Right cardiac atrium (tissue), 5 donors: ENCODE measurements around the gene CLEC7A. TPM values are rescaled to one million over a fixed set of nuclear protein-coding genes. Genes with fewer than 3 reads are reported as not detected.

Experiments used
- ATAC-seq, 2 donors: fragments of 200-7000 bp; cut with Tn5 transposase; one replicate each; pipeline versions ENCODE4 v1.8.0 to v1.9.1; 2020; ENCODE audit warnings: moderate library complexity in 2 of 2, mild to moderate bottlenecking in 1 of 2
- DNase-seq, 3 donors: peaks; one replicate each; pipeline ENCODE4 v3.0.0-alpha.2; 2020
- H3K27ac ChIP-seq: one replicate; pipeline ENCODE4 v1.5.1; 2013; ENCODE audit warnings: mild to moderate bottlenecking, low read length, control low read depth, moderate library complexity
- H3K27me3 ChIP-seq: one replicate; pipeline ENCODE4 v1.6.1; 2013; ENCODE audit not compliant: control insufficient read depth, insufficient read depth
- H3K4me1 ChIP-seq: one replicate; pipeline ENCODE4 v1.6.1; 2013; ENCODE audit warnings: low read length; ENCODE audit not compliant: control insufficient read depth, insufficient read depth
- H3K4me3 ChIP-seq: one replicate; pipeline ENCODE4 v1.5.1; 2013; ENCODE audit warnings: low read length, control low read depth
- H3K9me3 ChIP-seq: one replicate; pipeline ENCODE4 v1.6.1; 2013; ENCODE audit warnings: low read length; ENCODE audit not compliant: control insufficient read depth
- WGBS: extraction: QIAGEN DNeasy Blood & Tissue Kit; methylation state at CpG from one replicate; pipeline ENCODE4 v1.1.7; 2013; 5-methylcytosine and 5-hydroxymethylcytosine counted together
- intact Hi-C, 4 donors: fragments of 100-400 bp; cut with DNase I; formaldehyde crosslinking; loops; one replicate each; pipeline versions ENCODE4 v1.11.0 to v1.14.0; 2022 to 2023
- long read RNA-seq, 4 donors: library from polyadenylated mRNA; unstranded; transcript quantifications; one replicate each; pipeline ENCODE4 v2.0.0, GENCODE V29; 2020 to 2021
- polyA plus RNA-seq: library from polyadenylated mRNA; stranded (reverse); fragments of 200-250 nt; gene quantifications from one replicate; pipeline ENCODE4 v1.2.3, GENCODE V29; 2013
- total RNA-seq, 4 donors: library from RNA; stranded (reverse); fragmentation: NEBNext Ultra II Directional; extraction: Animal tissue kit (Norgen Biotek cat#: 25700); gene quantifications; one replicate each; pipeline ENCODE4 v1.2.1, GENCODE V29; 2021
- donor health status: healthy with polysubstance abuse.
- donor health status: DM: no; HTN: yes; CAD: no.
- donor health status: DM: no; HTN: no; CAD: no.
- donor health status: DM: no; HTN: yes; CAD: no; lungs with severe emphysema.
- donor health status: DM: yes; HTN: yes; CAD: no.

CLEC7A gene
- 10 to 100 TPM in 2 of 4 donors, 1 to 10 TPM in 2; 4.8 to 14.9 (median 10.8) TPM for total RNA-seq
- polyA plus RNA-seq: 2.4 TPM
- long read RNA-seq, donor 1, partial matches to known transcripts: 2 of 6 reads
- long read RNA-seq, donor 1, other reads (novel, unspliced or antisense): 0 of 6 reads
- long read RNA-seq, donor 2, partial matches to known transcripts: 0 of 1 reads
- long read RNA-seq, donor 2, other reads (novel, unspliced or antisense): 0 of 1 reads
- long read RNA-seq, donor 3, partial matches to known transcripts: 0 of 10 reads
- long read RNA-seq, donor 3, other reads (novel, unspliced or antisense): 5 of 10 reads
- long read RNA-seq, donor 4: 0 reads

DNA sequence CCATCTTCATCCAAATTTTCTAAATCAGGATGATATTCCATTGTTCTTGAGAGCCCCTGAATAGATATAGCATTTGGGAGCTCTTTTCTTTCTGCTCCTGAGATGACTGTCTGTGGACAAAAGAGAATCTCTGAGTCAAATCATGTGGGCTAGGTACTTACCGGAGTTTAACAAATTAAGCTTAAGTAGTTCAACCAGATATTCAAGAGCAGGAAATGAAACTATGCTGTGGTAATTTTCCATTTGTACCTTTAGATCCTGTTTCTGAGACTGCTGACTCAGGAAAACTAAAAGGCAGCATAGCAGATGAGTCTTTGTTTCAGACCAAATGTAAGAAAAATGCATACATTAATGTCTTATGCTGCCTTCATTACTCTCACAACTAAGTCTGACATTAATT, at the start of gene CLEC7A:
Gene CLEC7A (minus strand): TSS at position 158 of the 400 bp plus-strand sequence. CDS start 117 bp downstream, at position 41.
- Histone ChIP-seq H3K9me3 (no peaks in the 10 kb centered on the region), H3K4me3 (no peak within 1 kb of the TSS), H3K4me1 (no peaks in the 10 kb centered on the region), H3K27ac (no peak within 1 kb of the TSS), H3K27me3 (no peaks in the 10 kb centered on the region)
- no peak for ATAC-seq
- 64% methylated on average over 1 of the region's 1 CpG for WGBS
- DNase-seq: no peak
- intact Hi-C loops: no loop called here

- Histone ChIP-seq H3K4me1 (no peaks in the 10 kb centered on the region), H3K4me3 (no peak overlapping the region), H3K27me3 (no peaks in the 10 kb centered on the region), H3K9me3 (no peaks in the 10 kb centered on the region), H3K27ac (no peak overlapping the region)
- intact Hi-C loops: no loop called here
- ATAC-seq: no peak
- no peak for DNase-seq
- 56% methylated on average over 5 of the region's 5 CpGs for WGBS
These were observed 49.8 kb upstream of the CLEC7A start for GRCh38 chr12:10179776-10180181.

DNA sequence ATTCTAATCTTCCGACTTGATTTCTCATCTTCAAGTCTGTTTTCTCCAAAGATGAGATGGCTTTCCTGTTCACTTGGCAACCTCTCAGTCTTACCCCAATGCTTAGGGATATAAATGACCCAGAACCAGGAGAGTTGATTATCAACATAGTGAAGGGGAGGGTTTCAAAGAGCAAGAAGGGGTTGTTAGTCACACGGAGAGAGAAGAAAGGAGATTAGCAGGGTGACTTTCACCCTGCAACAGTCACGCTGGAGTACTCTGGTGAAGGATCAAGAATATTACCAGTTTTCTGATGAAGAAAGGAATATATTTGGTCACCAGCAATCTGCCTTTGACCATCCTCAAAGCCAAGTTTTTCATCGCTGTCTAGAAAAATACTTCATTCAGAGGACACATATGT, 48.8 kb upstream of the CLEC7A start, which contains the start of gene TMEM52B:
Gene TMEM52B (plus strand): TSS at position 212 of the 400 bp plus-strand sequence. CDS start 543 bp downstream, outside the sequence.
- Histone ChIP-seq H3K27me3 (no peaks in the 10 kb centered on the region), H3K9me3 (no peaks in the 10 kb centered on the region), H3K27ac (no peak within 1 kb of the TSS), H3K4me1 (no peaks in the 10 kb centered on the region), H3K4me3 (no peak within 1 kb of the TSS)
- 70% methylated on average over 4 of the region's 4 CpGs for WGBS
- intact Hi-C loops: no loop called here
- DNase-seq (no peak), ATAC-seq (no peak)

GRCh38 chr12:10175846-10176636, 46.0 kb upstream of the CLEC7A start:
- no peaks in the 10 kb centered on the region for H3K9me3 ChIP-seq
- no peak for ATAC-seq
- H3K27me3 ChIP-seq: no peaks in the 10 kb centered on the region
- no peaks in the 10 kb centered on the region for H3K4me1 ChIP-seq
- no peak for DNase-seq
- WGBS: 83% methylated on average over 5 of the region's 5 CpGs
- intact Hi-C loops: no loop called here
- no peak overlapping the region for H3K27ac ChIP-seq
- H3K4me3 ChIP-seq: no peak overlapping the region

DNA sequence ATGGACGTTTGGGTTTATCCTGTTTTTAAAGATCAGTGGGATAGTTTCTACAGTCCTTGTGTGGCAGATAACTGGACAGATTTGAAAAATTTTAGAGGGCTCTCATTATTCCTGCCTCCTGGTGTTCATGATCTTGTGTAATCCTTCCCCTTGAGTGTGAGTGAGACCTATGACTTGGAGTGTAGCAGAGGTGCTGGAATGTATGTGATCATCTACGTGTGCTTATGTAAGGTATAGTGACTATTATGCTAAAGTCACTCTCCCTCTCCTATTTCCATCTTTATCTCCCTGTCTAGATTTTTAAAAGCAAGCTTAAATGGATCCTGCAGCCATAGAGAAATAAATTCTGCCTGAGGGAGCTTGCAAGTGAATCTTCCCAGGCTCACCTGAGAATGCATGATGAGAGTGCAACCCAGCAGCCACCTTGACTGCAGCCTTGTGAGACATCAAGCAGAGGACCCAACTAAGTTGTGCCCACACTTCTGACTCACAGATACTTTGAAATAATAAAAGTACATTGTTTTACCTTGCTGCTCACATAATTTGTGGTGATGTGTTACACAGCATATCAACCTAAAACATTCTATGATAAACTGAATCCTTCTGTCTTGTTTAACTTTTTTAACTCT, 45.1 kb upstream of the CLEC7A start:
- ATAC-seq: no peak
- 69% methylated on average over 2 of the region's 2 CpGs for WGBS
- no peak for DNase-seq
- H3K4me1 ChIP-seq: no peaks in the 10 kb centered on the region
- H3K27me3 ChIP-seq: no peaks in the 10 kb centered on the region
- intact Hi-C loops: no loop called here
- no peaks in the 10 kb centered on the region for H3K9me3 ChIP-seq
- no peak overlapping the region for H3K27ac ChIP-seq
- H3K4me3 ChIP-seq: no peak overlapping the region

DNA sequence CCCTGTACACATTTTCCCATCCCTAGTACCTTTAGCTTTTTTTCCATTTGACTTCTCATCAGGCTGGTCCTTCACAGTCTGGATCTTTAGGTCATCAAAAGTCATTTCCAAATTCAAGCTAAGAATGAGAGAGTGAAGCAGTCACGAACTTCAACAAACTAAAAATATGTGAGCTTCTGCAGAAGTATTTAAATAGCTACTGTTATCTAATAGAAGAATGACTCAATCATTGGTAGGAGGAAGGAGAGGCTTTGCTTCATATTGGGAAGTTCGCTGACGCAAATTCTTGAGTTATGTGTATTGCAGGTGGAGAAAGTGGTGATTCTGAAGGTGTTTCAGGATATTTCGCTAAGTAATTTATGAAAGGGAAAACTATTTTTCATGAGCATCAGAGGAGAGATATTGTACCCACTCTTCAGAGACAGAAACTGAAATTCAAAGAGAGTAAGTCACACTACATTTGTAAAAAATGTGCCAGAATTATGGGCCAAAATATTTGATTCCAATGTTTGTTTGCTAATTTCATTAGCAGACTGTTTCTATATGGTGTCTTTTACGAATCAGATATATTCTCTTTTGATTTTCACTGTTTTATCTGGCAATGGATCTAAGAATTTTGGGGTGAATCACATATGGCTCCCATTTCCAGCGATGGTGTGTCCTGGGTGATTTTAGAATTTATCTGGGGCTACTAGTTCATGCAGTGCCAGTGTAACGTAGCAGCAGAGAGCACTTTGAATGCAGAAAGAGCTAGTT, 42.2 kb upstream of the CLEC7A start, which contains the start of gene OLR1:
Gene OLR1 (minus strand): TSS at position 160 of the 756 bp plus-strand sequence. CDS start 55 bp downstream, at position 105.
- Histone ChIP-seq H3K9me3 (no peaks in the 10 kb centered on the region), H3K4me3 (no peak within 1 kb of the TSS), H3K27me3 (no peaks in the 10 kb centered on the region), H3K27ac (no peak within 1 kb of the TSS), H3K4me1 (no peaks in the 10 kb centered on the region)
- WGBS: 60% methylated on average over 7 of the region's 7 CpGs
- ATAC-seq (no peak), DNase-seq (no peak)
- intact Hi-C loops: no loop called here

DNA sequence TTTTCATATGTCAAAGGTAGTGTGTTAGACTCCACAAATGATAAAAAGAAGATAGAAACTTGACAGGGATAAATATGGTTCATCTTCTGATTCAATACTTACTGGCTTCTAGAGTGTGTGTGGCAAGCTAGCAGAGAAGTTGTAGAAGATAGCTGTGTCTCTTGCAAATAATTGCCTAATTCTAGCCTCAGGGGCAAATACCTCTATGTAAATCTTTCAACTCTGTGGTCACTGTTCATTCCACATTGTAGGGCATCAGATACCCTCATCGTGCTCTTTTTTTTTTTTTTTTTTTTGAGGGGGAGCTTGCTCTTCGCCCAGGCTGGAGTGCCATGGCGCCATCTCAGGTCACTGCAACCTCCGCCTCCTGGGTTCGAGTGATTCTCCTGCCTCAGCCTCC, 40.2 kb upstream of the CLEC7A start:
- H3K9me3 ChIP-seq: no peaks in the 10 kb centered on the region
- no peaks in the 10 kb centered on the region for H3K27me3 ChIP-seq
- 89% methylated on average over 5 of the region's 5 CpGs for WGBS
- no peak for ATAC-seq
- H3K4me1 ChIP-seq: no peaks in the 10 kb centered on the region
- DNase-seq: no peak
- intact Hi-C loops: no loop called here
- H3K4me3 ChIP-seq: no peak overlapping the region
- H3K27ac ChIP-seq: no peak overlapping the region

DNA sequence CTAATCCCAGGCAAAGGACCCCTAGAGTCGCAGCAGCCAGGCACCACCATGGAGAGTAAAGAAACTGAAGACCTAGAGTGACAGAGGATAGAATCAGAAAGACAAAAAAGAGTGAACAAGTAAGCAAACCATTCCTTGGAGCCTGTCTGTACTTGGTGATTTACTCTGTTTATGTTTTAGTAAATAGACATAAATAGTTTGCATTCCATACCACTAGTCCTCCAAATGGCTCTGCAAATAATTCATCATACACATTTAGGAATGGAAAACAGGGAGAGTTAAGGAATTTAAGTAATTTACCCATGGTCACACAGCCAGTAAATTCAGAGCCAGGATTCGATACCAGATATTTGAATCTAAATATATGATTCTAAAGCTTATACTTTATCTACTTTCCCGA, 39.1 kb upstream of the CLEC7A start:
- Histone ChIP-seq H3K4me1 (no peaks in the 10 kb centered on the region), H3K4me3 (no peak overlapping the region), H3K27me3 (no peaks in the 10 kb centered on the region), H3K27ac (no peak overlapping the region), H3K9me3 (no peaks in the 10 kb centered on the region)
- WGBS: 68% methylated on average over 3 of the region's 3 CpGs
- intact Hi-C loops: no loop called here
- ATAC-seq: no peak
- no peak for DNase-seq

- H3K4me3 ChIP-seq: no peak overlapping the region
- ATAC-seq (peak; percentile 66 to 83), DNase-seq (no peak)
- 45% methylated on average over 5 of the region's 5 CpGs for WGBS
- H3K27me3 ChIP-seq: no peaks in the 10 kb centered on the region
- intact Hi-C loops: no loop called here
- H3K9me3 ChIP-seq: no peaks in the 10 kb centered on the region
- H3K4me1 ChIP-seq: no peaks in the 10 kb centered on the region
- no peak overlapping the region for H3K27ac ChIP-seq
These were observed 37.6 kb upstream of the CLEC7A start for GRCh38 chr12:10167599-10167998.

- H3K27me3 ChIP-seq: no peaks in the 10 kb centered on the region
- H3K9me3 ChIP-seq: no peaks in the 10 kb centered on the region
- no peak overlapping the region for H3K27ac ChIP-seq
- no peak overlapping the region for H3K4me3 ChIP-seq
- ATAC-seq (no peak), DNase-seq (no peak)
- 0% methylated on average over 1 of the region's 1 CpG for WGBS
- H3K4me1 ChIP-seq: no peaks in the 10 kb centered on the region
- intact Hi-C loops: no loop called here
These were observed 35.4 kb upstream of the CLEC7A start for GRCh38 chr12:10165421-10165820.
